Measurements from ENCODE around the gene TMEM51.

Gene TMEM51

DNA sequence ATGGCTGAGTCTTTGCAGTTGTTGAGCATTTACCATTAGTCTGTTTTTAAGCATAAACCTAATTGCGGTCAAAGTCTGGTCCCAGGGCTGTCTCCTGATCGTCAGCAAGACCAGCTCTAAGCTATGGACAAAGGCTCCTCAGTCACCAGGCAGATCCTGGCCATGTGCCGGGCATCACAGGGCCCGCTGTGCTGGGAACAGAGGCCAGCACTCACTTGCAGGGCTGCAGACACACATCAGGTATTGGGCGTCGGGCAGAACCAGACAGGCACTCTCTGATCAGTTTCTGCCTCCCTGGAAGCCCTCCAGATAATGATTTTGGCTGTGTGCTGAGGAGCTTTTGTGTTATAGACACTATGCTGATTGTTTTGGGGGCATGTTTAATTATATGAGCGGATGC lies 26.6 kb downstream of the TMEM51 start:
- Histone ChIP-seq H3K36me3 (ENCODE audit: control insufficient read depth, insufficient read depth, low read length, severe bottlenecking) (no peaks in the 10 kb centered on the region), H3K9me3 (ENCODE audit: control insufficient read depth, low read length) (no peaks in the 10 kb centered on the region), H3K4me3 (ENCODE audit: low read length) (no peak overlapping the region), H3K4me1 (ENCODE audit: control insufficient read depth, insufficient read depth, low read length) (peaks cover 16% of the 10 kb centered on the region), H3K27me3 (replicated peaks; ENCODE audit: control insufficient read depth, insufficient read depth, low read length) (peaks cover 17% of the 10 kb centered on the region), H3K9ac (ENCODE audit: low read length) (no peak overlapping the region)
- DNase-seq (ENCODE audit: low read depth) = no peak

GRCh38 chr1:15180945-15181523 lies 27.5 kb downstream of the TMEM51 start:
- no peak overlapping the region for H3K4me3 ChIP-seq (ENCODE audit: low read length)
- H3K9ac ChIP-seq (ENCODE audit: low read length) = no peak overlapping the region
- H3K9me3 ChIP-seq (ENCODE audit: control insufficient read depth, low read length) = no peaks in the 10 kb centered on the region
- no peak for DNase-seq (ENCODE audit: low read depth)
- H3K27me3 ChIP-seq (replicated peaks; ENCODE audit: control insufficient read depth, insufficient read depth, low read length) = peaks cover 21% of the 10 kb centered on the region
- peaks cover 16% of the 10 kb centered on the region for H3K4me1 ChIP-seq (ENCODE audit: control insufficient read depth, insufficient read depth, low read length)
- H3K36me3 ChIP-seq (ENCODE audit: control insufficient read depth, insufficient read depth, low read length, severe bottlenecking) = no peaks in the 10 kb centered on the region

- H3K4me1 ChIP-seq (ENCODE audit: control insufficient read depth, insufficient read depth, low read length) = peaks cover 16% of the 10 kb centered on the region
Observed at GRCh38 chr1:15181564-15181963, 28.0 kb downstream of the TMEM51 start.

GRCh38 chr1:15184436-15185241 lies 31.1 kb downstream of the TMEM51 start:
- Histone ChIP-seq H3K9ac (ENCODE audit: low read length) (no peak overlapping the region), H3K4me1 (ENCODE audit: control insufficient read depth, insufficient read depth, low read length) (peaks cover under 1% of the 10 kb centered on the region), H3K9me3 (ENCODE audit: control insufficient read depth, low read length) (no peaks in the 10 kb centered on the region), H3K27me3 (replicated peaks; ENCODE audit: control insufficient read depth, insufficient read depth, low read length) (peaks cover 27% of the 10 kb centered on the region), H3K36me3 (ENCODE audit: control insufficient read depth, insufficient read depth, low read length, severe bottlenecking) (no peaks in the 10 kb centered on the region), H3K4me3 (ENCODE audit: low read length) (no peak overlapping the region)
- DNase-seq (ENCODE audit: low read depth) = no peak

More at GRCh38 chr1:15181564-15181963, 28.0 kb downstream of the TMEM51 start:
- Histone ChIP-seq H3K9ac (ENCODE audit: low read length) (no peak overlapping the region), H3K9me3 (ENCODE audit: control insufficient read depth, low read length) (no peaks in the 10 kb centered on the region), H3K27me3 (replicated peaks; ENCODE audit: control insufficient read depth, insufficient read depth, low read length) (peaks cover 23% of the 10 kb centered on the region), H3K36me3 (ENCODE audit: control insufficient read depth, insufficient read depth, low read length, severe bottlenecking) (no peaks in the 10 kb centered on the region), H3K4me3 (ENCODE audit: low read length) (no peak overlapping the region)
- DNase-seq (ENCODE audit: low read depth) = no peak

DNA sequence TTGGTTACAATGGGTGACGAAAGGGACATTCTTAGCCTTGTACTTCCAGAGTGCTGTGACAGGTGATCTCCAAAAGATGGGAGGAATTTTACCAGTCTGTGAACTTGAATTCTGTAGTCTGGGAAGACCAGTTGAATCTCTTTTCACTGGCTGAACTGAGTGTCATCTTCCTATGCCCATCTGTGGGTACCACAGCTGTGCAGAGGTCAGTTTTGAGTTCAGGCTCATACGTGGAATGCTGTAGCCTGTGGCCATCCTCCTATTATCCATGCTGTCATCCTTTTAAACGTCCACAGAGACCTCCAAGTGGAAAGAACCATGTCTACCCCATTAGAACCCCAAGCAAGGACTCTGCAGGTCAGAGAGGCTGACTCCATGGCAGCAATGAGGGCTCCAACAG lies 32.1 kb downstream of the TMEM51 start:
- no peak for DNase-seq (ENCODE audit: low read depth)
- Histone ChIP-seq H3K4me3 (ENCODE audit: low read length) (no peak overlapping the region), H3K9ac (ENCODE audit: low read length) (no peak overlapping the region), H3K4me1 (ENCODE audit: control insufficient read depth, insufficient read depth, low read length) (no peaks in the 10 kb centered on the region), H3K36me3 (ENCODE audit: control insufficient read depth, insufficient read depth, low read length, severe bottlenecking) (no peaks in the 10 kb centered on the region), H3K9me3 (ENCODE audit: control insufficient read depth, low read length) (no peaks in the 10 kb centered on the region), H3K27me3 (replicated peaks; ENCODE audit: control insufficient read depth, insufficient read depth, low read length) (peaks cover 31% of the 10 kb centered on the region)

DNA sequence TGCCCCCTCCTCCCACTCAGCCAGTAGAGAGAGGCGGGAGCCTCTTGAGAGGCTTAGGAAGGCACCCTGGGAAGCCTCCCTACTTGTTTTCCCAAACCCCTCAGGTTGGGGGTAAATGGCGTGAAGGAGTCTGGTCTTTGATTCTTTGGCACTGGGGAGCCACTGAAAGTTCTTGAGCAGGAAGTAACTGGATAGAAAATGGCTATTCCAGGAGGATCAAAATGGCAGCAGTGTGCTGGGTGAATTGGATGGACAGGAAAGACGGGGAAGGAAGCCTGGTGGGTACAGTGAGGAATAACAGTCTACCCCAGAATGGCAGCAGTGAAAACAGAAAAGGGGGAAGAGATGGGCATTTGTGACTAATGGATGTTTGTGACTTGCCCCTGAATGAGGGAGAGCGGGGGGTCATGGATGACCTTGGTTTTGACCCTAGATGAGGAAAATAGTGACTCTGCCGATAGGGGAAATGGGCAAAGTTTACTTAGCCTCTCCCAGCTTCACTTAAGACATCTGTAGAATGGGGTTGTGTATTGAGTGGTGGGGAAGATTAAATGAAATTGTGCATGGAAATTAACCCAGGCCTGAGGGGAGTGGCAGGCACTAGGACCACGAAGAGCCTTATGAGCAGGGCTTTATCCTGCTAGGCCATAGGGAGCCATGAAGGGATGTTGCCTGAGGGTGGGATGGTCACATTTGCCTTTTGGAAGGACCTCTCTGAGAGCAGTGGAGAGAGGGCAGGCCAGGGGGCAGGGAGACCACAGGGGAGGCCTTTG lies 32.7 kb downstream of the TMEM51 start:
- H3K4me1 ChIP-seq (ENCODE audit: control insufficient read depth, insufficient read depth, low read length) = no peaks in the 10 kb centered on the region
- no peak overlapping the region for H3K4me3 ChIP-seq (ENCODE audit: low read length)
- H3K27me3 ChIP-seq (replicated peaks; ENCODE audit: control insufficient read depth, insufficient read depth, low read length) = peaks cover 31% of the 10 kb centered on the region
- no peak overlapping the region for H3K9ac ChIP-seq (ENCODE audit: low read length)
- H3K36me3 ChIP-seq (ENCODE audit: control insufficient read depth, insufficient read depth, low read length, severe bottlenecking) = no peaks in the 10 kb centered on the region
- H3K9me3 ChIP-seq (ENCODE audit: control insufficient read depth, low read length) = no peaks in the 10 kb centered on the region
- DNase-seq (ENCODE audit: low read depth) = no peak

- peaks cover 36% of the 10 kb centered on the region for H3K27me3 ChIP-seq (replicated peaks; ENCODE audit: control insufficient read depth, insufficient read depth, low read length)
- no peak overlapping the region for H3K9ac ChIP-seq (ENCODE audit: low read length)
- no peak for DNase-seq (ENCODE audit: low read depth)
- no peaks in the 10 kb centered on the region for H3K9me3 ChIP-seq (ENCODE audit: control insufficient read depth, low read length)
- H3K4me1 ChIP-seq (ENCODE audit: control insufficient read depth, insufficient read depth, low read length) = no peaks in the 10 kb centered on the region
- H3K4me3 ChIP-seq (ENCODE audit: low read length) = no peak overlapping the region
- H3K36me3 ChIP-seq (ENCODE audit: control insufficient read depth, insufficient read depth, low read length, severe bottlenecking) = no peaks in the 10 kb centered on the region
Observed at GRCh38 chr1:15186846-15187151, 33.3 kb downstream of the TMEM51 start.

GRCh38 chr1:15187175-15188129 lies 33.9 kb downstream of the TMEM51 start:
- DNase-seq (ENCODE audit: low read depth) = no peak
- peaks cover 38% of the 10 kb centered on the region for H3K27me3 ChIP-seq (replicated peaks; ENCODE audit: control insufficient read depth, insufficient read depth, low read length)
- H3K9me3 ChIP-seq (ENCODE audit: control insufficient read depth, low read length) = no peaks in the 10 kb centered on the region
- H3K36me3 ChIP-seq (ENCODE audit: control insufficient read depth, insufficient read depth, low read length, severe bottlenecking) = no peaks in the 10 kb centered on the region
- no peak overlapping the region for H3K4me3 ChIP-seq (ENCODE audit: low read length)
- no peaks in the 10 kb centered on the region for H3K4me1 ChIP-seq (ENCODE audit: control insufficient read depth, insufficient read depth, low read length)
- no peak overlapping the region for H3K9ac ChIP-seq (ENCODE audit: low read length)

DNA sequence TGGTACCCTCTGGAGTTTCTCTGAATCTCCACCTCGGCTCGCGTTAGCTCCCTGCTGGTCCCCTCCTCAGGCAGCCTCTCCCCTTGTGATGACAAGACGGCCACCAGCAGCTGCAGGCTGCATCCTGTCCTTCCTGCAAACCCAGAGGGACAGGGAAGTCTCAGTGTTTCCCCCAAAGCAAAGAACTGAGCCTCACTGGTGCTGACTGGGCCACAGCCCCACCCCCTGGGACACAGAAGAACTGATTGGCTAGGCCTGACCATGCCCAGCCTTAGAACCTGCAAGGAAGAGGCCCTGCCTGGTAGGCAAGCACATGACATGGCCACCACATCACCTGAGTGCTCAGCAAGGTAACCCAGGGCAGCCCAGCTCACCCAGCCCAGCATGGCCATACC lies 34.6 kb downstream of the TMEM51 start:
- H3K36me3 ChIP-seq (ENCODE audit: control insufficient read depth, insufficient read depth, low read length, severe bottlenecking) = no peaks in the 10 kb centered on the region
- H3K9ac ChIP-seq (ENCODE audit: low read length) = no peak overlapping the region
- H3K4me3 ChIP-seq (ENCODE audit: low read length) = no peak overlapping the region
- DNase-seq (ENCODE audit: low read depth) = no peak
- H3K9me3 ChIP-seq (ENCODE audit: control insufficient read depth, low read length) = no peaks in the 10 kb centered on the region
- H3K27me3 ChIP-seq (replicated peaks; ENCODE audit: control insufficient read depth, insufficient read depth, low read length) = peaks cover 38% of the 10 kb centered on the region
- no peaks in the 10 kb centered on the region for H3K4me1 ChIP-seq (ENCODE audit: control insufficient read depth, insufficient read depth, low read length)

DNA sequence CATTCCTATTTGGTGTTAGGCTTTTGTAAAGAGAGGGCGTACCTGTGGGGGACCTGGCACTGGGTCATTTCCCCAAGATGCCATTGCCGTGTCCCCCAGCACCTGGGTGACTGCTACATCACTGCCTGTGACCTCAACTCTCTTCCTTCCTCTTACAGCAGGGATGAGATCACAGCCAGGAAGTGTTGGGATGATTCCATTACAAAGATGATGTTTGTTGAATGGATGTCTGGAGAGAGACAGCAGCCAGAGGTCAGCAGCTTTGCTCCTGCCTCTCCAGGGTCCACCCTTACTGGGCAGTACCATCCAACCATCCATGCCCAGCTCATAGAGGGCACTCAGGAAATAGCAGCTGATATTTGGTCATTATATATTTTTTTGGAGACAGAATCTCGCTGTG lies 35.1 kb downstream of the TMEM51 start:
- H3K4me3 ChIP-seq (ENCODE audit: low read length) = no peak overlapping the region
- H3K27me3 ChIP-seq (replicated peaks; ENCODE audit: control insufficient read depth, insufficient read depth, low read length) = peaks cover 33% of the 10 kb centered on the region
- H3K4me1 ChIP-seq (ENCODE audit: control insufficient read depth, insufficient read depth, low read length) = no peaks in the 10 kb centered on the region
- no peaks in the 10 kb centered on the region for H3K9me3 ChIP-seq (ENCODE audit: control insufficient read depth, low read length)
- no peaks in the 10 kb centered on the region for H3K36me3 ChIP-seq (ENCODE audit: control insufficient read depth, insufficient read depth, low read length, severe bottlenecking)
- no peak for DNase-seq (ENCODE audit: low read depth)
- no peak overlapping the region for H3K9ac ChIP-seq (ENCODE audit: low read length)
